Left lobe of liver (tissue), 2 donors: ENCODE data around the gene RIMKLB. TPM values are rescaled to one million over a fixed set of nuclear protein-coding genes. Genes with fewer than 3 reads are reported as not detected.
A peak's percentile ranks its signal among the peaks of the same experiment; 100 is the strongest.
"Not testable (repeated sequence)": the region's sequence is repeated elsewhere in the genome, so short reads cannot be mapped to it uniquely, and the experiment has no call there.

Experiments
- ATAC-seq: fragments of 200-7000 bp; cut with Tn5 transposase; one replicate; pipeline ENCODE4 v1.9.1; 2020; ENCODE audit warnings: mild to moderate bottlenecking, moderate library complexity
- DNase-seq: peaks from one replicate; pipeline ENCODE4 v3.0.0-alpha.2; 2020; ENCODE audit warnings: low spot score
- total RNA-seq: library from RNA; stranded (reverse); gene quantifications from one replicate; pipeline ENCODE4 v1.2.1, GENCODE V29; 2021
- donor health status: DM: no; HTN: no; CAD: no; lungs with moderate emphysema.
- donor health status: DM: no; HTN: yes; CAD: no.

The RIMKLB gene
- total RNA-seq, 1 donor from 2014 or later: 1.9 TPM

DNA sequence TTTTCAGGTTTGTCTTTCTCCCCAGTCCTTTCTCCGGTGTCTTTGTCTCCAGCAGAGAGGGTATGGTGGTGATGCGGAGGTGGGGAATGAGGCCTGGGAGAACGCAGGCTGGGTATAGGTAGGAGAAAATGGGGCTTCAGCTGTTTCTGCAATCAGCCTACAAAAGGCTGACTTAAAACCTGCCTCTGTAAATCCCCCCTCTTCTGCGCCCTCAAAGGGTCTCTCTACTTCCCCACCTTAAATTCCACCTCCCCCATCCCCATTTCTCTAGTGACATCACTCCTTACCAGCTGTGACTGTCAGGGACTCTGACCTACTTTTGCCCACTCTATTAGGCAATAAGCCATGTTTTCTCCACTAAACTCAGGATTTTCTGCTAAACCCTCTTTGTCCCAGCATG lies 8.1 kb upstream of the RIMKLB start:
- ATAC-seq (no peak), DNase-seq (no peak)

DNA sequence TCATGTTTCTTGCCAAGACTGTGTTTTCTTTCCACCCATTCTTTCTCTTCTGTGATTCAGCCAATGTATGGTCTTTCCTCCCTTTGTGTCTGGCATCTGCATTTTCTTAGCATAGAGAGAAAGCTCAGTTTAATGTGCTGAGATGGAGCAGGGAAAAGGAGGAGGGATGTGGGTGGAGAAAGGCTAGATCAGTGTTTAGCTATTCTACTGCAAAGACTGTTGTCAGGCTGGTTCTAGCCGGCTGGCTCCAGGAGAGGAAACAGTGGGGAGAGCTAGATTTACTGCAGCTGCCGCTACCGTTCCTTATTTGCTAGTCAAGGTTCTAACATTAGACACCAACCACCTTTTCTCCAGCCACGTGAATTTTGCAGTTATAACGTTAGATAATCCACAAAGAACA lies 5.2 kb upstream of the RIMKLB start:
- ATAC-seq (no peak), DNase-seq (no peak)

DNA sequence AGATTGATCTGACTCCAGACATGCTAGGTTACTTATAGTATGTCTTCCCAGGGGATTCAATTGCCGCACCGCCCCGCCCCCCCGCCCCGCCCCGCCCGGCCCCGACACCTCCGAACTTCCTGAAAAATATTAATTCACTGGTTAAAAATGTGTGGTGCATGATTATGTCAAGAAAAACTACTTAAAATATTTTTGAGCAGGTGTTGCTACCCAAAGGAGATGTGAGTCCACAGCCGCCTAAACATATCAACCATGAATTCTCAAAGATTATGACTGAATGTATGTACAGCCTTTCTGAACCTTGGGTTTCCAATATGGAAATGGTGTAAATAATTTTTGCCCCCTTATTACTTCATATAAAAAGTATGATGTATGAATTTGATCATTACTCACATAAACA lies 2.7 kb upstream of the RIMKLB start:
- ATAC-seq (no peak), DNase-seq (no peak)

GRCh38 chr12:8696442-8697090 lies 1.2 kb upstream of the RIMKLB start:
- DNase-seq (no peak), ATAC-seq (no peak)

DNA sequence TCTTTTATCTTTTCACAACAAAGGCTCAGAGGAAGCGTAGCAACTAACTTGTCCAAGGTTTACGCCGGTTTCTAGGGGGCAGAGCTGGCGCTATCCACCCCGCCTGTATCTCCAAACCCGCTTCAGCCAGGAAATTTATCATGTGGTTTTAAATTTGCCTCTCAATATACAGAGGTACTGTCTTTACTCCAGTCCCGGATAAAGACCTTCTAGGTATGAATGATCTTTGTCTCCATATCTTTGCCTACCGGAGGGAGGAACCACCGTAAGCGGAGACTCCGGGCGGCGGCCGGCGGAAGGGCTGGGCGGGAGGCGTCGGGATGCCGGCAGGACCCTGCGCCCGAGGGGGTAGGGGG lies 693 bp upstream of the RIMKLB start:
- DNase-seq: no peak
- peak; percentile 55 for ATAC-seq

DNA sequence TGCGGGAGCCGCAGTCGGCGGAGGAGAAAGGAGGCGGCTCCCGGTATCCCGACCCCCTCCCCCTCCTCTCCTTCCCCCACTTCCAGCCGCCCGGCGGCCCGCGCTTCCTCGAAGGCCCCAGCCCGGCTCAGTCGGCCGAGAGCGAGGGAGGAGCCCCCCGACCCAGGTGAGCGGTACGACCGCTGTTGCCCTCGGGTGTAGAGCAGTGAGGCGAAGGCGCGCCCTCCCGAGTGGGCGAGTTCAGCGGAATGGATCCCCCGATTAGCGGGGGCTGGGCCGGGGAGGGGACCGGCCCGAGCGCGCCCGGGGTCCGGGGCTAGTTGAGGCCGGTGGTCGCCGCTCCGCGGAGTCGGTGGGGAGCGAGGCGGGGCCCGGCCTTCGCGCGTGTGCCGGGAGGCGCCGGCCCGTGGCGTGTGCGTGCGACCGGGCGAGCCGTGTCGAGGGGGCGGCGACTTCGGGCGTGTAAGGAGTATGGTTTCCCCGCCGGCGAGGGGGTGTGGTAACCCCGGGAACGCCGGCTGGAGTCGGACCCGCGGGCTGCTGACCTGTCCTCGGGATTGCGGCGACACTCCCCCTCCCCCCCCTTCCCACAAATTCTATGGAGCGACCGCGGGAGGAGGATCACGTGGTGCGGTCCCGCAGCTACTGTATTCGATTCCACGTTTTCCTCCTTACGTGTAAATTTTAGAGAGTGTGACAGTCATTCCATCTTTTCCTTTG lies 501 bp downstream of the RIMKLB start:
- ATAC-seq (peak; percentile 59), DNase-seq (peak; percentile 50)

DNA sequence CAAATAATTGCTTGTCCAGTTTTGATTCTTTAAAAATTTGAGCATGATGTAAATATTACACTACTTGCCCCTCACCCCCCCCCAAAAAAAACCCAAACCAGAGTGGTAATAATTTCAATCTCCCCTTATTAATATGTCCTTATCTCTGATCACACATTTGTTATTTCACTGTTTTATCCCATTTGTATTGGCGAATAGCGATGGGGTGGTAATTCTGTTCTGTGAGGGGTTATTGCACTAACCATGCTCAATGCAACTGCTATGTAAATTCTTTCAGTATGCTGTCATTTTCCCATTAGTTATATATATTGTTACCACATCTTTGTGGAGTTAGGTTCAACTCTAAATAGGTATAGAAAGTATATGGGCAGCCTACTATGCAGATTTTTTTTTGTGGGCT lies 1.1 kb downstream of the RIMKLB start:
- DNase-seq (no peak), ATAC-seq (no peak)

DNA sequence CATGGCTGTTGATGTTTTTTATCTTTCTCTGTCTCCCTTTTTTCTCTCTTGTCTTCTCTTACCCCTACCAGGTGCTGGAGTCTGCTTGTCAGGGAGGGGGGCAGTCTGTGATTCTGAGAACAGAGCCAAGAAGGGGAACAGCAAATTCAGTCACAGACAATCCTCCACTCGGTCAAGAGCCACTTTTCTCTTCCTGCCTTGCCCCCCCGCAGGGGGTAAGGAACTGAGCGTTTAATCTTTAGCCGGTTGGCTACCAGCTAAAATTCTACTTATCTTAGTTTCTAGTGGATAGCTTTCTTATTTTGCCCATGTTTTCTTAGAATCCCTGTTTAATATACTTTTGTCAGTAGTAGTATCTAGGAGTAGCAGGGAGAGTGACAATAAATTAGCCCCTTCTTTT lies 1.9 kb downstream of the RIMKLB start:
- ATAC-seq (no peak), DNase-seq (no peak)

DNA sequence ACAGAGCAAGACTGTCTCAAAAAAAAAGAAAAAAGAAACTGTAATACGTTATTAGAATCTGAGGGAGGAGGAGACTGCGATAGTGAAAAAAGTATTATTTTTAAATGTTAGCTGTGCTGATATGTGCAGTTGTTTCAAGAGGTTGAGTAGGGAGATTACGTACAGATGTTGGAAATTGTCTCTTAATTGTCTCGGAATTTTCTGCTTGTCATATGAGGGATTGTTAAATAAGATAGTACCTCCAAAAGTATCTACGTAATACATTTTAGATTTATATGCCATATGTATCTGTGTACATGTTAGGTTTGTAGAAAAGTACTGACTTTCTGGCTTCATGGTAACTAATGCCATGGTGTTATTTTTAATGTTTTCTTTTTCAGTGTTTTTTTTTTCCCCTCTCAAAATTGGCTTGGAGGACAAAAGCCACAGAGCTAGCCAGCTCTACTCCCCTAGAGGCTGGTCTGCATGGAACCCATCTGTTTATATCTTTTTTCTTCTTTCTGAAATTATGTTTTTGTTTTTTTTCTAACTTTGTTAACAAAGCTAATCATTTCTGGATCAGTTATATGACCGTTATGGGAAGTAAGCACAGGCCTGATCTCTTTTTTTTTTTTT lies 3.4 kb downstream of the RIMKLB start:
- DNase-seq (no peak), ATAC-seq (no peak)

GRCh38 chr12:8702159-8702558 lies 4.4 kb downstream of the RIMKLB start:
- DNase-seq (no peak), ATAC-seq (no peak)

GRCh38 chr12:8709124-8709830 lies 11.5 kb downstream of the RIMKLB start:
- DNase-seq: no peak
- ATAC-seq: peak; percentile 90

GRCh38 chr12:8712572-8712971 lies 14.8 kb downstream of the RIMKLB start:
- DNase-seq: no peak
- ATAC-seq: no peak

DNA sequence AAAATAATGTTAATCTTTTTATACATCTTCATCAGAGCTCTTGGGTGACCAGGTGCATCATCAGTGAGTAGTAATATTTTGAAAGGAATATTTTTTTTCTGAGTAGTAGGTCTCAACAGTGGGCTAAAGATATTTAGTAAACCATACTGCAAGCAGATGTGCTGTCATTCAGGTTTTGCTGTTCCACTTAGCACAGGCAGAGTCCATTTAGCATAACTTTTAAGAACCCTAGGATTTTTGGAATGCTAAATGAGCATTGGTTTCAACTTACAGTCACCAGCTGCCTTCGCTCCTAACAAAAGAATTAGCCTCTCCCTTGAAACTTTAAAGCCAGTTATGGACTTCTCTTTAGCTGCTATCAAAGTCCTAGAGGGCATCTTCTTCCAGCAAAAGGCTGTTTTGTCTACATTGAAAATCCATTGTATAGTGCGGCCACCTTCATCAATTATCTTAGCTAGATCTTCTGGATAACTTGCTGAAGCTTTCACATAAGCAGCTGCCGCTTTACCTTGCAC lies 24.6 kb downstream of the RIMKLB start:
- DNase-seq (no peak), ATAC-seq (no peak)

- no peak for DNase-seq
- ATAC-seq: no peak
Observed at GRCh38 chr12:8734873-8735381, 37.1 kb downstream of the RIMKLB start.

DNA sequence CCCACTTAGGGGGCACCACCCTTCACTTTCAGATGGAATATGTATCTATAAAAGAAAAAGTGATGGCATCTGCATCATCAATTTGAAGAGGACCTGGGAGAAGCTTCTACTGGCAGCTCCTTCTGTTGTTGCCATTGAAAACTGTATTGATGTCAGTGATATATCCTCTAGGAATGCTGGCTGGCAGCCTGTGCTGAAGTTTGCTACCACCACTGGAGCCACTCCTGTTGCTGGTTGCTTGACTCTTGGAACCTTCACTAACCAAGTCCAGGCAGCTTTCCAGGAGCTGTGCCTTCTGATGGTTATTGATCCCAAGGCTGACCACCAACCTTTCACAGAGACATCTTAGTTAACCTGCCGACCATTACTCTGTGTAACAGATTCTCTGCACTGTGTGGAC lies 44.7 kb downstream of the RIMKLB start:
- no peak for DNase-seq
- no peak for ATAC-seq

- not testable (repeated sequence) for DNase-seq
Observed at GRCh38 chr12:8743121-8743520, 45.3 kb downstream of the RIMKLB start.

DNA sequence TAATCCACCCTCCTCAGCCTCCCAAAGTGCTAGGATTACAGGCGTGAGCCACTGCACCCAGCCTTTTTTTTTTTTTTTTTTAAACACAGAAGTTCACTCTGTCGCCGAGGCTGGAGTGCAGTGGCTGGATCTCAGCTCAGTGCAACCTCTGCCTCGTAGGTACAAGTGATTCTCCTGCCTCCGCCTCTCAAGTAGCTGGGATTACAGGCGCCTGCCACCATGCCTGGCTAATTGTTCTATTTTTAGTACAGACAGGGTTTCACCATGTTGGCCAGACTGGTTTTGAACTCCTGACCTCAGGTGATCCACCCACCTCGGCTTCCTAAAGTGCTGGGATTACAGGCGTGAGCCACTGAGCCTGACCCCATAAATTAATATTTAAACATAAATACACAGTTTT lies 47.8 kb downstream of the RIMKLB start:
- ATAC-seq, DNase-seq: not testable (repeated sequence)

More at GRCh38 chr12:8743121-8743520, 45.3 kb downstream of the RIMKLB start:
- not testable (repeated sequence) for ATAC-seq

GRCh38 chr12:8746046-8746445 lies 48.3 kb downstream of the RIMKLB start:
- DNase-seq: no peak

GRCh38 chr12:8760076-8760475 lies 62.3 kb downstream of the RIMKLB start:
- not testable (repeated sequence) for ATAC-seq, DNase-seq

More at GRCh38 chr12:8746046-8746445, 48.3 kb downstream of the RIMKLB start:
- ATAC-seq: no peak

DNA sequence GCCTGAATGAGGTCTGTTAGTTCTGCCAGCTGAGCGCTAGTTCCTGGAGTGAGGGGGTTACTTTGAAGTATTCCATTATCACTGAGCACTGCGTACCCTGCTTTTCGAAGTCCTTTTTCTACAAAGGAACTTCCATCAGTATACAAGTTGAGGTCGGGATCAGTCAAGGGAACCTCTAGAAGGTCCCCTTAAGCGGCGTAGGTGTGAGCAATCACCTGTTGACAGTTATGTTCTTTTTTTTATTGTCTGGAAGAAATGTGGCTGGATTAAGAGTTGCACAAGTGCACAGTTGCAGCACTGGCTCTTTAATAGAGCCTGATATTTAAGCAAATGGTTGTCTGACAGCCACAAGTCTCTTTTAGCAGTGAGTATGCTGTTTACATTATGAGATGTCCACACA lies 64.9 kb downstream of the RIMKLB start:
- not testable (repeated sequence) for DNase-seq, ATAC-seq

- ATAC-seq, DNase-seq: not testable (repeated sequence)
Observed at GRCh38 chr12:8766121-8766520, 68.3 kb downstream of the RIMKLB start.
